ENCODE measurements around the gene GATAD2A. TPM values are rescaled to one million over a fixed set of nuclear protein-coding genes. Genes with fewer than 3 reads are reported as not detected.

GATAD2A gene
- total RNA-seq, 1 experiment from 2014 or later = 99.6 TPM

DNA sequence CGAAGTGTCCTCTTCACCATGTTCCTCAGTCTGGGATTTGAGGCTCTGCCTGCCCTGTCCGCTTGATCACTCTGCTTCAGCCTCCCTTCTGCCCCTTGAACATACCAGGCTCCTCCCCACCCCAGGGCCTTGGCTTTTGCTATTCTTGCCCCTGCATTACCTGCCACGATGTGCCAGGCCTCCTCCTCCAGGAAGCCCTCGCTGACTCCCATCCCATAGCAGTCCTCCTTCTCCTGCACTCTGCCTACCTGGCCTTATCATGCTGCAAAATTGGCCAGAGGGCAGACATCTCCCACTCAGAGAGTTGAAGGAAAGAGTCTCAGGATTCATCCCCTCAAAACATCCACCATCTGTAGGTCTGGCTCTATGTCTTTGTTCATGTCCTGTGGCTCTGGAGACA is 125.4 kb downstream of the GATAD2A start:
- DNase-seq (ENCODE audit: low read depth, low spot score) (no peak), ATAC-seq (no peak)
- BruUV-seq (replicated peaks) = no TSS peak
- H3K27ac ChIP-seq (ENCODE audit: low read length) = no peak overlapping the region
- H3K27me3 ChIP-seq (ENCODE audit: control insufficient read depth, insufficient read depth, low read length) = no peaks in the 10 kb centered on the region
- CTCF ChIA-PET = no interaction called here
- POLR2A ChIA-PET = interaction anchor here (0.7 kb wide), 1 partner anchor 104 kb away, joined by 17 read pairs; no protein-coding TSS in a partner anchor
- H3K4me3 ChIP-seq (ENCODE audit: low read depth in 2 of 2, low read length in 2 of 2) = no peak overlapping the region
- TF ChIP-seq REST (IDR thresholded peaks at IDR 0.05; ENCODE audit: insufficient read depth in 1 of 2, low read depth in 2 of 2, low read length in 1 of 2) = no peak
- no peak for TF ChIP-seq POLR2AphosphoS5 (IDR thresholded peaks at IDR 0.05; ENCODE audit: low read depth, low read length)
- TF ChIP-seq SIN3A (IDR thresholded peaks at IDR 0.05; ENCODE audit: borderline replicate concordance, insufficient read depth, low read depth, low read length) = no peak
- TF ChIP-seq, protein P1, sequence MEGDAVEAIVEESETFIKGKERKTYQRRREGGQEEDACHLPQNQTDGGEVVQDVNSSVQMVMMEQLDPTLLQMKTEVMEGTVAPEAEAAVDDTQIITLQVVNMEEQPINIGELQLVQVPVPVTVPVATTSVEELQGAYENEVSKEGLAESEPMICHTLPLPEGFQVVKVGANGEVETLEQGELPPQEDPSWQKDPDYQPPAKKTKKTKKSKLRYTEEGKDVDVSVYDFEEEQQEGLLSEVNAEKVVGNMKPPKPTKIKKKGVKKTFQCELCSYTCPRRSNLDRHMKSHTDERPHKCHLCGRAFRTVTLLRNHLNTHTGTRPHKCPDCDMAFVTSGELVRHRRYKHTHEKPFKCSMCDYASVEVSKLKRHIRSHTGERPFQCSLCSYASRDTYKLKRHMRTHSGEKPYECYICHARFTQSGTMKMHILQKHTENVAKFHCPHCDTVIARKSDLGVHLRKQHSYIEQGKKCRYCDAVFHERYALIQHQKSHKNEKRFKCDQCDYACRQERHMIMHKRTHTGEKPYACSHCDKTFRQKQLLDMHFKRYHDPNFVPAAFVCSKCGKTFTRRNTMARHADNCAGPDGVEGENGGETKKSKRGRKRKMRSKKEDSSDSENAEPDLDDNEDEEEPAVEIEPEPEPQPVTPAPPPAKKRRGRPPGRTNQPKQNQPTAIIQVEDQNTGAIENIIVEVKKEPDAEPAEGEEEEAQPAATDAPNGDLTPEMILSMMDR (IDR thresholded peaks at IDR 0.05) = no peak
- TF ChIP-seq TCF7L2 (IDR thresholded peaks at IDR 0.05; ENCODE audit: low read depth, low read length) = no peak
- no peaks in the 10 kb centered on the region for H3K9me3 ChIP-seq (ENCODE audit: control insufficient read depth, insufficient read depth, low read depth, low read length)
- in situ Hi-C loops (cut with HindIII; ENCODE audit: low pct_unique_long_range_greater_than_20kb, low sequenced_read_pairs) = no loop called here
- no peaks in the 10 kb centered on the region for H3K36me3 ChIP-seq (ENCODE audit: control insufficient read depth, insufficient read depth, low read length)
- H3K4me1 ChIP-seq (ENCODE audit: control insufficient read depth, insufficient read depth, low read length) = no peaks in the 10 kb centered on the region; the same call in 1 of the 2 replicates
- intact Hi-C loops (cut with micrococcal nuclease; ENCODE audit: unreplicated experiment) = loop anchor here (10.0 kb wide), 1 partner anchor 114 kb away; the partner anchor contains the start of gene GMIP

GRCh38 chr19:19531951-19532805 is 126.7 kb downstream of the GATAD2A start:
- no TSS peak for BruUV-seq (replicated peaks)
- no peak for TF ChIP-seq TCF7L2 (IDR thresholded peaks at IDR 0.05; ENCODE audit: low read depth, low read length)
- 0 out of 2 replicates have a peak, but pooled peaks have one; percentile 33 for TF ChIP-seq POLR2AphosphoS5 (IDR thresholded peaks at IDR 0.05; ENCODE audit: low read depth, low read length)
- TF ChIP-seq REST (IDR thresholded peaks at IDR 0.05; ENCODE audit: insufficient read depth in 1 of 2, low read depth in 2 of 2, low read length in 1 of 2) = no peak
- TF ChIP-seq SIN3A (IDR thresholded peaks at IDR 0.05; ENCODE audit: borderline replicate concordance, insufficient read depth, low read depth, low read length) = no peak
- TF ChIP-seq, protein P1 (IDR thresholded peaks at IDR 0.05) = peak; percentile 92
- H3K9me3 ChIP-seq (ENCODE audit: control insufficient read depth, insufficient read depth, low read depth, low read length) = no peaks in the 10 kb centered on the region
- no peaks in the 10 kb centered on the region for H3K4me1 ChIP-seq (ENCODE audit: control insufficient read depth, insufficient read depth, low read length)
- H3K36me3 ChIP-seq (ENCODE audit: control insufficient read depth, insufficient read depth, low read length) = no peaks in the 10 kb centered on the region
- H3K4me3 ChIP-seq (ENCODE audit: low read depth in 2 of 2, low read length in 2 of 2) = no peak overlapping the region
- no peak for DNase-seq (ENCODE audit: low read depth, low spot score)
- in situ Hi-C loops (cut with HindIII; ENCODE audit: low pct_unique_long_range_greater_than_20kb, low sequenced_read_pairs) = no loop called here
- peak; percentile 82 for ATAC-seq
- no peak overlapping the region for H3K27ac ChIP-seq (ENCODE audit: low read length)
- no peaks in the 10 kb centered on the region for H3K27me3 ChIP-seq (ENCODE audit: control insufficient read depth, insufficient read depth, low read length)
- ChIA-PET CTCF (interaction anchor here (0.6 to 1.4 kb wide), 8 partner anchors 16 to 203 kb away, joined by 3 to 9 read pairs (median 3); no protein-coding TSS in a partner anchor), POLR2A (interaction anchor here (0.5 to 0.6 kb wide), 2 partner anchors 65 to 88 kb away, joined by 4 to 6 read pairs; no protein-coding TSS in a partner anchor)
- intact Hi-C loops (cut with micrococcal nuclease; ENCODE audit: unreplicated experiment) = loop anchor here (10.0 kb wide), 1 partner anchor 113 kb away; the partner anchor contains the start of gene GMIP

Measured in Panc1 (cell line).